HL-60 (cell line): ENCODE results near the gene GFOD2.

Experiments
- GABPA ChIP-seq: IDR thresholded peaks from 2 replicates; pipeline ENCODE4 v1.6.1; 2012; ENCODE audit warnings: low read depth
- POLR2AphosphoS5 ChIP-seq: IDR thresholded peaks from 2 replicates; pipeline ENCODE4 v1.6.1; 2012; ENCODE audit warnings: low read depth
- SPI1 ChIP-seq: IDR thresholded peaks from 2 replicates; pipeline ENCODE4 v1.6.1; 2012; ENCODE audit warnings: low read depth, mild to moderate bottlenecking, borderline replicate concordance
- TF ChIP-seq, protein P1 (sequence below): IDR thresholded peaks from one replicate; pipeline ENCODE4 v1.5.1; 2011; ENCODE audit warnings: low read length, control low read depth, inconsistent platforms; ENCODE audit not compliant: insufficient read depth
- TF ChIP-seq, protein P2 (sequence below): IDR thresholded peaks from 2 replicates; pipeline ENCODE4 v1.6.1; 2012; ENCODE audit warnings: low read depth; ENCODE audit not compliant: insufficient replicate concordance

DNA sequence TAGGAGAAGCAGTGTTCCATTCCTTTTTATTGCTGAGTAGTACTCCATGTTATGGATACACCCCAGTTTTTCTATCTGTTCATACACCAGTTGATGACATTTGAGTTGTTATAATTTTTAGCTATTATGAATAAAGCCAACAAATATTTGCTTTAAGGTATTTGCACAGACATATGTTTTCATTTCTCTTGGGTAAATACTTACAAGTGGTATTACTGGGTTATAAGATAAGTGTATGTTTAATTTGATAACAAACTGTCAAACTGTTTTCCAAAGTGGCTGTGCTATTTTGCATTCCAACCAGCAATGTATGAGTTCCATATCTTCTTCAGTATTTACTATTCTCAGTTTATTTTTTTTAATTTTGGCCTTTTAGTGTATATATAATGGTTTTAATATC lies 27.7 kb upstream of the GFOD2 start:
- TF ChIP-seq SPI1 (no peak), GABPA (no peak), POLR2AphosphoS5 (no peak)
- TF ChIP-seq, protein P1, sequence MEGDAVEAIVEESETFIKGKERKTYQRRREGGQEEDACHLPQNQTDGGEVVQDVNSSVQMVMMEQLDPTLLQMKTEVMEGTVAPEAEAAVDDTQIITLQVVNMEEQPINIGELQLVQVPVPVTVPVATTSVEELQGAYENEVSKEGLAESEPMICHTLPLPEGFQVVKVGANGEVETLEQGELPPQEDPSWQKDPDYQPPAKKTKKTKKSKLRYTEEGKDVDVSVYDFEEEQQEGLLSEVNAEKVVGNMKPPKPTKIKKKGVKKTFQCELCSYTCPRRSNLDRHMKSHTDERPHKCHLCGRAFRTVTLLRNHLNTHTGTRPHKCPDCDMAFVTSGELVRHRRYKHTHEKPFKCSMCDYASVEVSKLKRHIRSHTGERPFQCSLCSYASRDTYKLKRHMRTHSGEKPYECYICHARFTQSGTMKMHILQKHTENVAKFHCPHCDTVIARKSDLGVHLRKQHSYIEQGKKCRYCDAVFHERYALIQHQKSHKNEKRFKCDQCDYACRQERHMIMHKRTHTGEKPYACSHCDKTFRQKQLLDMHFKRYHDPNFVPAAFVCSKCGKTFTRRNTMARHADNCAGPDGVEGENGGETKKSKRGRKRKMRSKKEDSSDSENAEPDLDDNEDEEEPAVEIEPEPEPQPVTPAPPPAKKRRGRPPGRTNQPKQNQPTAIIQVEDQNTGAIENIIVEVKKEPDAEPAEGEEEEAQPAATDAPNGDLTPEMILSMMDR: no peak
- TF ChIP-seq, protein P2, sequence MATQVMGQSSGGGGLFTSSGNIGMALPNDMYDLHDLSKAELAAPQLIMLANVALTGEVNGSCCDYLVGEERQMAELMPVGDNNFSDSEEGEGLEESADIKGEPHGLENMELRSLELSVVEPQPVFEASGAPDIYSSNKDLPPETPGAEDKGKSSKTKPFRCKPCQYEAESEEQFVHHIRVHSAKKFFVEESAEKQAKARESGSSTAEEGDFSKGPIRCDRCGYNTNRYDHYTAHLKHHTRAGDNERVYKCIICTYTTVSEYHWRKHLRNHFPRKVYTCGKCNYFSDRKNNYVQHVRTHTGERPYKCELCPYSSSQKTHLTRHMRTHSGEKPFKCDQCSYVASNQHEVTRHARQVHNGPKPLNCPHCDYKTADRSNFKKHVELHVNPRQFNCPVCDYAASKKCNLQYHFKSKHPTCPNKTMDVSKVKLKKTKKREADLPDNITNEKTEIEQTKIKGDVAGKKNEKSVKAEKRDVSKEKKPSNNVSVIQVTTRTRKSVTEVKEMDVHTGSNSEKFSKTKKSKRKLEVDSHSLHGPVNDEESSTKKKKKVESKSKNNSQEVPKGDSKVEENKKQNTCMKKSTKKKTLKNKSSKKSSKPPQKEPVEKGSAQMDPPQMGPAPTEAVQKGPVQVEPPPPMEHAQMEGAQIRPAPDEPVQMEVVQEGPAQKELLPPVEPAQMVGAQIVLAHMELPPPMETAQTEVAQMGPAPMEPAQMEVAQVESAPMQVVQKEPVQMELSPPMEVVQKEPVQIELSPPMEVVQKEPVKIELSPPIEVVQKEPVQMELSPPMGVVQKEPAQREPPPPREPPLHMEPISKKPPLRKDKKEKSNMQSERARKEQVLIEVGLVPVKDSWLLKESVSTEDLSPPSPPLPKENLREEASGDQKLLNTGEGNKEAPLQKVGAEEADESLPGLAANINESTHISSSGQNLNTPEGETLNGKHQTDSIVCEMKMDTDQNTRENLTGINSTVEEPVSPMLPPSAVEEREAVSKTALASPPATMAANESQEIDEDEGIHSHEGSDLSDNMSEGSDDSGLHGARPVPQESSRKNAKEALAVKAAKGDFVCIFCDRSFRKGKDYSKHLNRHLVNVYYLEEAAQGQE: no peak
